ENCODE data around the gene TACO1. TPM values are rescaled to one million over a fixed set of nuclear protein-coding genes. Genes with fewer than 3 reads are reported as not detected.

TACO1 gene
- total RNA-seq, 2 donors from 2014 or later, result 21.0 to 26.7 TPM

Other genes with a start within 250 kb of the TACO1 start
- gene CYB561, start 154.6 kb upstream of the TACO1 start, total RNA-seq, result 1 to 10 TPM; 3.2 to 7.9 TPM
- not detected for gene ACE, start 123.8 kb upstream of the TACO1 start, total RNA-seq
- gene KCNH6, start 77.5 kb upstream of the TACO1 start, total RNA-seq, result not detected
- gene DCAF7, start 50.4 kb upstream of the TACO1 start, total RNA-seq, result 100 to 1,000 TPM; 100 to 107 TPM
- gene MAP3K3, start 21.5 kb downstream of the TACO1 start, total RNA-seq, result 10 to 100 TPM; 38.2 to 52.0 TPM
- 100 to 1,000 TPM; 114 to 185 TPM for gene LIMD2, start 99.2 kb downstream of the TACO1 start, total RNA-seq
- gene STRADA, start 140.9 kb downstream of the TACO1 start, total RNA-seq, result 10 to 100 TPM; 59.5 to 86.5 TPM
- gene CCDC47, start 172.7 kb downstream of the TACO1 start, total RNA-seq, result 100 to 1,000 TPM in 1 of 2 donors, 10 to 100 TPM in 1; 72.6 to 102 TPM
- 100 to 1,000 TPM; 107 to 161 TPM for gene DDX42, start 173.3 kb downstream of the TACO1 start, total RNA-seq
- gene PSMC5, start 226.5 kb downstream of the TACO1 start, total RNA-seq, result 100 to 1,000 TPM; 163 to 202 TPM
- gene FTSJ3, start 226.8 kb downstream of the TACO1 start, total RNA-seq, result 100 to 1,000 TPM in 1 of 2 donors, 10 to 100 TPM in 1; 74.2 to 116 TPM
- 100 to 1,000 TPM; 102 to 136 TPM for gene SMARCD2, start 241.8 kb downstream of the TACO1 start, total RNA-seq